Prostate gland (tissue), 2 donors: ENCODE measurements around the gene HUS1. TPM values are rescaled to one million over a fixed set of nuclear protein-coding genes. Genes with fewer than 3 reads are reported as not detected.
"Not testable (repeated sequence)": the region's sequence is repeated elsewhere in the genome, so short reads cannot be mapped to it uniquely, and the experiment has no call there.

Experiments used
- DNase-seq: peaks from one replicate; pipeline ENCODE4 v3.0.0-alpha.2; 2019; ENCODE audit warnings: low spot score
- H3K27ac ChIP-seq, 2 donors: fragments of 200-600 bp; sonication (generic); 2 replicates each; pipeline ENCODE4 v1.5.1; 2017 to 2019
- H3K27me3 ChIP-seq: fragments of 200-600 bp; sonication (generic); replicated peaks from 2 replicates; pipeline ENCODE4 v1.5.1; 2019; ENCODE audit not compliant: insufficient read depth
- H3K36me3 ChIP-seq, 2 donors: fragments of 200-600 bp; sonication (generic); 1 replicate in 1 of 2; 2 replicates in 1 of 2; pipeline versions ENCODE4 v1.5.1 to v1.8.1; 2017 to 2019
- H3K4me1 ChIP-seq: fragments of 200-600 bp; sonication (generic); replicated peaks from 2 replicates; pipeline ENCODE4 v1.5.1; 2019
- H3K4me3 ChIP-seq, 2 donors: fragments of 200-600 bp; sonication (generic); 2 replicates each; pipeline ENCODE4 v1.5.1; 2017 to 2019
- H3K9me3 ChIP-seq: fragments of 200-600 bp; sonication (generic); 2 replicates; pipeline ENCODE4 v1.5.1; 2017
- POLR2A ChIP-seq: fragments of 450-650 bp; IDR thresholded peaks from one replicate; pipeline ENCODE4 v1.6.1; 2016; ENCODE audit warnings: antibody characterized with exemption, mild to moderate bottlenecking
- POLR2AphosphoS5 ChIP-seq: sonication (generic); formaldehyde crosslinking; IDR thresholded peaks from one replicate; pipeline ENCODE4 v1.6.1; 2017; ENCODE audit warnings: antibody characterized with exemption
- WGBS: methylation state at CpG from one replicate; pipeline ENCODE4 v1.1.5; 2018; 5-methylcytosine and 5-hydroxymethylcytosine counted together
- intact Hi-C: fragments of 100-400 bp; cut with DNase I; formaldehyde crosslinking; loops from one replicate; pipeline ENCODE4 v1.14.2; 2022
- total RNA-seq, 2 donors: library from RNA; depleted of rRNA; stranded (reverse); fragments of >200 nt; gene quantifications; one replicate each; pipeline ENCODE4 v1.1.0, GENCODE V29; 2016
- TF ChIP-seq, protein P1 (sequence below), 4 experiments: fragments of 200-600 bp in 2 of 4; fragments of 450-650 bp in 2 of 4; sonication (generic) in 2 of 4; IDR thresholded peaks; 1 replicate in 3 of 4; 2 replicates in 1 of 4; pipeline ENCODE4 v1.5.1; 2016 to 2019; ENCODE audit warnings: antibody characterized with exemption in 4 of 4, mild to moderate bottlenecking in 2 of 4, moderate library complexity in 2 of 4

HUS1 gene
- total RNA-seq, 2 donors from 2014 or later, result 26.1 to 43.1 TPM

DNA sequence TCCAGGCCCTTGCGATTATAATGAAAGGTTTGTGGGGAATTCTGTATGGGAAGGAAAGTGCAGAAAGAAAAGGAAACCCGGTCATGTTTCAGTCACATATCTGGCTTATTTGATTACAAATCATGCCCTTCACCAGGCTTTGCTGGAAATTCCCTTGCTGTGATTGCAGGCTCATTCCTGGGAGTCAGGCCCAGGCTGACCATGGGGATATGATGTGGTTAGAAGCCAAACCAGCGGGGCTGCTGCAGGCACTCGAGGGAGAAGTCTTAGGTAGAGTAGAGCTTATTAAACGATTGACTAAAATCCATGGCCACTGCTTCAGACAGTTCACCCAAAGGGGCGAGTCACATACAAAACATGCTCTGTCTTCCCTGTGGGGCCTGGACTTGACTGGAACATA is 47.4 kb downstream of the HUS1 start:
- no peaks in the 10 kb centered on the region for H3K36me3 ChIP-seq
- no peaks in the 10 kb centered on the region for H3K9me3 ChIP-seq
- no peak for TF ChIP-seq POLR2AphosphoS5
- TF ChIP-seq POLR2A, result no peak
- TF ChIP-seq, protein P1, sequence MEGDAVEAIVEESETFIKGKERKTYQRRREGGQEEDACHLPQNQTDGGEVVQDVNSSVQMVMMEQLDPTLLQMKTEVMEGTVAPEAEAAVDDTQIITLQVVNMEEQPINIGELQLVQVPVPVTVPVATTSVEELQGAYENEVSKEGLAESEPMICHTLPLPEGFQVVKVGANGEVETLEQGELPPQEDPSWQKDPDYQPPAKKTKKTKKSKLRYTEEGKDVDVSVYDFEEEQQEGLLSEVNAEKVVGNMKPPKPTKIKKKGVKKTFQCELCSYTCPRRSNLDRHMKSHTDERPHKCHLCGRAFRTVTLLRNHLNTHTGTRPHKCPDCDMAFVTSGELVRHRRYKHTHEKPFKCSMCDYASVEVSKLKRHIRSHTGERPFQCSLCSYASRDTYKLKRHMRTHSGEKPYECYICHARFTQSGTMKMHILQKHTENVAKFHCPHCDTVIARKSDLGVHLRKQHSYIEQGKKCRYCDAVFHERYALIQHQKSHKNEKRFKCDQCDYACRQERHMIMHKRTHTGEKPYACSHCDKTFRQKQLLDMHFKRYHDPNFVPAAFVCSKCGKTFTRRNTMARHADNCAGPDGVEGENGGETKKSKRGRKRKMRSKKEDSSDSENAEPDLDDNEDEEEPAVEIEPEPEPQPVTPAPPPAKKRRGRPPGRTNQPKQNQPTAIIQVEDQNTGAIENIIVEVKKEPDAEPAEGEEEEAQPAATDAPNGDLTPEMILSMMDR (IDR thresholded peaks at IDR 0.05), result no peak
- no peak overlapping the region for H3K4me3 ChIP-seq
- no peak overlapping the region for H3K27ac ChIP-seq
- DNase-seq, result no peak
- H3K4me1 ChIP-seq, result no peaks in the 10 kb centered on the region
- intact Hi-C loops, result no loop called here
- H3K27me3 ChIP-seq, result no peaks in the 10 kb centered on the region
- 64% methylated on average over 6 of the region's 6 CpGs for WGBS

DNA sequence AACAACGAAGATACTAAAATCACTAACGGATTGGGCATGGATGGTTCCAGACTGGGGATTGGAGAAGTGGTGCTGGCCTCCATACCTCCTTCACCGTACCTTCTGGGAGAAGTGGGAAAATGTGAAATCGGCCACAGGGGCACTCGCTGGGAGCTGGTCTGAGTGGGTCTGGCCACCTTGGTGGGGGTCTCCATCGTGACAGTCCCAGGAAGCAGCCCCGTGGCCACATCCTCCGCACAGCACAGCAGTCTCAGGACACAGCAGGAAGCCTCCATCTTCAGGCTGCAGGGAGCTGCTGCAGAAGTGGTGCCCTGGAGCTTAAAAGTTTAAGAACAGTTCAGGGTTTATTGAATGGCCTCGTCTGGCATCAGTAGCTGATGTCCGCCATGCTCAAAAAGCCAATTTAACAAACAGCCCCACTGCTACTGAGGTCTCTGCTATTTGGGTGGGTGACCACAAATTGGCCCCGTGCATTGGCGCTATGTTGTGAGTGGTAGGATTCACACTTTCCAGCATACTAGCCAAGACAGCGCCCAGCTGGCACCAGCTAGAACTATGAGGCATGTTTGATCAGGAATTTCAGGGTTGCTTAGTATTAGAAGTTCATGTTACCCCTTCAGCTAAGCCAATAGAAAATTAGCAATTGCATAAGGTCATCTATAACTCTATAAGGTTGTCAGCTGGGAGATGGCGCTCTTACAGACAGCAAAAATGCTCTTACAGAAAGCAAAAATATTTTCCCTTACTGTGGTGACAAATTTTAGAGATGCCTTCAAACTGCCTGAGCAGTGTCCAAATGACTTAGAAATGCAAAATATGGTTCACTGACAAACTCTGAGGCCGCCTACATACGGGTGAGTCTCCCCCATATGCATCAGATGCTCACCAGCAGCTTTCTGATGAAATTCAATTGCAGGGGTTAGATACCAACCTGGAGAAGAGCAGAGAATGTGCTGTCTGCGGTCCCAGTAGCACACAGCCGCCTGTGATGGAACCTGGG is 48.1 kb downstream of the HUS1 start:
- TF ChIP-seq, protein P1 (IDR thresholded peaks at IDR 0.05), result no peak
- TF ChIP-seq POLR2AphosphoS5 (no peak), POLR2A (no peak)
- DNase-seq, result no peak
- no peak overlapping the region for H3K4me3 ChIP-seq
- H3K27me3 ChIP-seq, result no peaks in the 10 kb centered on the region
- H3K9me3 ChIP-seq, result no peaks in the 10 kb centered on the region
- no peak overlapping the region for H3K27ac ChIP-seq
- H3K4me1 ChIP-seq, result no peaks in the 10 kb centered on the region
- no peaks in the 10 kb centered on the region for H3K36me3 ChIP-seq
- intact Hi-C loops, result no loop called here
- WGBS, result 88% methylated on average over 18 of the region's 18 CpGs

DNA sequence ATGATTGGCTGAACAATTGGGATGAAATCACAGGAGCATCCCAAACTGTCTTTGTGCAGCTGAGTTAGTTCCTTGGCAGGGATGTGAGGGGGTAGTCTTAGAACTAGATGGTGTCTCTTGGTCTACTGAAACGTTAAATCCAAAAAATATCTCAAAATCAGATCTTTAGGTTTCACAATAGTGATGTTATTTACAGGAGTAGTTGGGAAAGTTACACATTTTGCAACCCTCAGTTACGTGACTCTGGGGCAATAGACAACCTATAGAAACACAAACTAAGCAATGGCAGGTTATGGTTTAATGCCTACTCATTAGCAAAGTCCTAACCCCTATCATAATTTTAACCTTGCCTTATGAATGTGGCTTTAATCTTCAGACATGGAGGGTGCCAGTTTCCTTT is 55.1 kb downstream of the HUS1 start:
- intact Hi-C loops, result no loop called here
- TF ChIP-seq POLR2A (no peak), POLR2AphosphoS5 (no peak)
- TF ChIP-seq, protein P1 (IDR thresholded peaks at IDR 0.05), result no peak
- H3K4me3 ChIP-seq, result no peak overlapping the region

DNA sequence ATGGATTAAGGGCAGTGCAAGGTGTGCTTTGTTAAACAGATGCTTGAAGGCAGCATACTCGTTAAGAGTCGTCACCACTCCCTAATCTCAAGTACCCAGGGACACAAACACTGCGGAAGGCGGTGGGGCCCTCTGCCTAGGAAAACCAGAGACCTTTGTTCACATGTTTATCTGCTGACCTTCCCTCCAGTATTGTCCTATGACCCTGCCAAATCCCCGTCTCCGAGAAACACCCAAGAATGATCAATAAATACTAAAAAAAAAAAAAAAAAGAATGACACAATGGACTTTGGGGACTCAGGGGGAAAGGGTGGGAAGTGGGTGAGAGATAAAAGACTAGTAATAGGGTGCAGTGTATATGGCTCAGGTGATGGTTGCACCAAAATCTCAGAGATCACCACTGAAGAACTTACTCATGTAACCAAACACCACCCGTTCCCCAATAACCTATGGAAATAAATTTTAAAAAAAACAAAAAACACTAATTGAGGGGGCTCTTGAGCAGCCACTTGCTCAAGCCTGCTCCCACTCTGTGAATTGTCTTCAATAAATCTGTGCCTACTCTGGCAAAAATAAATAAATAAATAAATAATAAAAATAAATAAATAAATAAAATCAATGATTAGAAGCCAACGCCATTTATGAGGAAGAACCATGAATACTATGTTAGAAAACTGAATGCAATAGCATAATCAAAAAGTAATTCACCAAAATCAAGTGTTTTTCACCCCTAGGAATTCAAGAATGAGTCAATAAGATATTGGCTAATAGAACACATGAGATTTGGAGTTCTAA is 56.1 kb downstream of the HUS1 start:
- H3K4me1 ChIP-seq, H3K27ac ChIP-seq, H3K4me3 ChIP-seq, H3K9me3 ChIP-seq, intact Hi-C loops, H3K27me3 ChIP-seq, H3K36me3 ChIP-seq, DNase-seq: not testable (repeated sequence)
- 79% methylated on average over 8 of the region's 8 CpGs for WGBS

More for the DNA sequence above, 55.1 kb downstream of the HUS1 start:
- no peaks in the 10 kb centered on the region for H3K9me3 ChIP-seq
- H3K27ac ChIP-seq, result no peak overlapping the region
- H3K27me3 ChIP-seq, result no peaks in the 10 kb centered on the region
- DNase-seq, result no peak
- WGBS, result 57% methylated on average over 2 of the region's 2 CpGs
- no peaks in the 10 kb centered on the region for H3K36me3 ChIP-seq
- H3K4me1 ChIP-seq, result no peaks in the 10 kb centered on the region

DNA sequence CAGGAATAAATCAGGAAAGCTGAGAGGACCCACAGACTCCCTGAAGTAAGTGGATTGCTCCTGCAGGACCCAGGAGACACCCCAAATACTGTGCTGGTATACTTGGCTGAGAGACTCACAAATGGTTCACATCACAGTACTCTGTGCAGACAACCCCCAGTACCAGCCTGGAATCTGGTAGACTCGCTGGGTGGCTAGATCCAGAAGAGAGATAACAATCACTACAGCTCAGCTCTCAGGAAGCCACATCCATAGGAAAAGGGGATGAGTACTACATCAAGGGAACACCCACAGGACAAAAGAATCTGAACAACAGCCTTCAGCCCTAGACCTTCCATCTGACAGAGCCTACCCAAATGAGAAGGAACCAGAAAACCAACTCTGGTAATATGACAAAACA is 62.9 kb downstream of the HUS1 start:
- H3K27me3 ChIP-seq, H3K4me3 ChIP-seq, H3K4me1 ChIP-seq, H3K9me3 ChIP-seq, H3K36me3 ChIP-seq, DNase-seq, H3K27ac ChIP-seq, intact Hi-C loops: not testable (repeated sequence)
- WGBS, result 20% methylated on average over 1 of the region's 1 CpG
